Measurements from ENCODE around the gene TMC3. TPM values are rescaled to one million over a fixed set of nuclear protein-coding genes. Genes with fewer than 3 reads are reported as not detected.

The TMC3 gene
- total RNA-seq, 1 donor from 2014 or later, result not detected

GRCh38 chr15:81329446-81329845, 44.6 kb downstream of the TMC3 start:
- intact Hi-C loops (cut with DNase I), result no loop called here

GRCh38 chr15:81327516-81327915, 46.5 kb downstream of the TMC3 start:
- intact Hi-C loops (cut with DNase I), result no loop called here

More at GRCh38 chr15:81329446-81329845, 44.6 kb downstream of the TMC3 start:
- DNase-seq (ENCODE audit: low spot score), result no peak

GRCh38 chr15:81326466-81327212, 47.4 kb downstream of the TMC3 start:
- intact Hi-C loops (cut with DNase I), result no loop called here
- DNase-seq (ENCODE audit: low spot score), result no peak

More at GRCh38 chr15:81327516-81327915, 46.5 kb downstream of the TMC3 start:
- DNase-seq (ENCODE audit: low spot score), result no peak

GRCh38 chr15:81323944-81324881, 49.8 kb downstream of the TMC3 start, which contains the start of gene STARD5:
Gene STARD5 (minus strand): TSS chr15:81324141. CDS start chr15:81324099, 42 bp downstream.
- peak; percentile 100 for DNase-seq (ENCODE audit: low spot score)
- intact Hi-C loops (cut with DNase I), result no loop called here

GRCh38 chr15:81323559-81323943, 50.5 kb downstream of the TMC3 start:
- intact Hi-C loops (cut with DNase I), result no loop called here
- no peak for DNase-seq (ENCODE audit: low spot score)

- intact Hi-C loops (cut with DNase I), result no loop called here
- no peak for DNase-seq (ENCODE audit: low spot score)
Measured at GRCh38 chr15:81322676-81323253, 51.2 kb downstream of the TMC3 start.

- intact Hi-C loops (cut with DNase I), result no loop called here
- no peak for DNase-seq (ENCODE audit: low spot score)
Measured at GRCh38 chr15:81321667-81322066, 52.3 kb downstream of the TMC3 start.

GRCh38 chr15:81317642-81318017, 56.4 kb downstream of the TMC3 start:
- intact Hi-C loops (cut with DNase I), result no loop called here
- DNase-seq (ENCODE audit: low spot score), result no peak

- DNase-seq (ENCODE audit: low spot score), result no peak
- intact Hi-C loops (cut with DNase I), result no loop called here
Measured at GRCh38 chr15:81316267-81316666, 57.7 kb downstream of the TMC3 start.

- DNase-seq (ENCODE audit: low spot score), result no peak
- intact Hi-C loops (cut with DNase I), result no loop called here
Measured at GRCh38 chr15:81315452-81316175, 58.4 kb downstream of the TMC3 start.

GRCh38 chr15:81314378-81314777, 59.6 kb downstream of the TMC3 start:
- no peak for DNase-seq (ENCODE audit: low spot score)
- intact Hi-C loops (cut with DNase I), result no loop called here

- no peak for DNase-seq (ENCODE audit: low spot score)
- intact Hi-C loops (cut with DNase I), result no loop called here
Measured at GRCh38 chr15:81313686-81314085, 60.3 kb downstream of the TMC3 start.

GRCh38 chr15:81312790-81313543, 61.0 kb downstream of the TMC3 start:
- no peak for DNase-seq (ENCODE audit: low spot score)
- intact Hi-C loops (cut with DNase I), result no loop called here

- intact Hi-C loops (cut with DNase I), result no loop called here
- no peak for DNase-seq (ENCODE audit: low spot score)
Measured at GRCh38 chr15:81311752-81312464, 62.1 kb downstream of the TMC3 start.

- intact Hi-C loops (cut with DNase I), result no loop called here
- no peak for DNase-seq (ENCODE audit: low spot score)
Measured at GRCh38 chr15:81310480-81310879, 63.5 kb downstream of the TMC3 start.

- DNase-seq (ENCODE audit: low spot score), result no peak
- intact Hi-C loops (cut with DNase I), result no loop called here
Measured at GRCh38 chr15:81309647-81310450, 64.2 kb downstream of the TMC3 start.

GRCh38 chr15:81308260-81308659, 65.8 kb downstream of the TMC3 start:
- DNase-seq (ENCODE audit: low spot score), result no peak
- intact Hi-C loops (cut with DNase I), result no loop called here
